Fibroblast of lung (primary cell): Measurements from ENCODE around the gene PRRG3. TPM values are rescaled to one million over a fixed set of nuclear protein-coding genes. Genes with fewer than 3 reads are reported as not detected.

Source experiments
- DNase-seq, 2 donors: peaks; one replicate each; pipeline versions ENCODE4 v3.0.0 to v3.0.0-alpha.2; 2010; ENCODE audit warnings: low read depth in 2 of 2
- H2AFZ ChIP-seq: 2 replicates; pipeline ENCODE4 v1.5.1; 2012; ENCODE audit warnings: low read length, control low read depth, inconsistent platforms
- H3K27ac ChIP-seq: 2 replicates; pipeline ENCODE4 v1.5.1; 2011; ENCODE audit warnings: low read length, control low read depth; ENCODE audit not compliant: insufficient read depth
- H3K27me3 ChIP-seq: 2 replicates; pipeline ENCODE4 v1.5.1; 2011; ENCODE audit warnings: mild to moderate bottlenecking, low read length; ENCODE audit not compliant: control insufficient read depth, insufficient read depth
- H3K36me3 ChIP-seq: 2 replicates; pipeline ENCODE4 v1.5.1; 2011; ENCODE audit warnings: low read length; ENCODE audit not compliant: control insufficient read depth, insufficient read depth
- H3K4me1 ChIP-seq: 2 replicates; pipeline ENCODE4 v1.5.1; 2011; ENCODE audit warnings: low read length; ENCODE audit not compliant: control insufficient read depth, insufficient read depth; ENCODE audit errors: extremely low read depth
- H3K4me2 ChIP-seq: 2 replicates; pipeline ENCODE4 v1.5.1; 2011; ENCODE audit warnings: low read length, control low read depth; ENCODE audit not compliant: insufficient read depth; ENCODE audit errors: extremely low read depth
- H3K4me3 ChIP-seq, 4 experiments: fragments of 200-600 bp in 1 of 4; sonication (generic) in 1 of 4; replicated peaks in 1 of 4; 2 replicates each; pipeline ENCODE4 v1.5.1; 2011 to 2016; ENCODE audit warnings: low read length in 4 of 4, low read depth in 3 of 4, mild to moderate bottlenecking in 3 of 4, control low read depth in 2 of 4, inconsistent platforms in 1 of 4, mixed read lengths in 1 of 4; ENCODE audit not compliant: insufficient read depth in 1 of 4; ENCODE audit errors: control extremely low read depth in 1 of 4
- H3K79me2 ChIP-seq: 2 replicates; pipeline ENCODE4 v1.5.1; 2012; ENCODE audit warnings: mild to moderate bottlenecking, low read length, inconsistent platforms; ENCODE audit not compliant: control insufficient read depth, insufficient read depth
- H3K9ac ChIP-seq: 2 replicates; pipeline ENCODE4 v1.5.1; 2011; ENCODE audit warnings: mild to moderate bottlenecking, low read length, control low read depth; ENCODE audit not compliant: insufficient read depth
- H3K9me3 ChIP-seq: 2 replicates; pipeline ENCODE4 v1.5.1; 2012; ENCODE audit warnings: low read depth, low read length; ENCODE audit not compliant: control insufficient read depth, insufficient read depth
- H4K20me1 ChIP-seq: 2 replicates; pipeline ENCODE4 v1.5.1; 2011; ENCODE audit warnings: low read length; ENCODE audit not compliant: control insufficient read depth, insufficient read depth; ENCODE audit errors: extremely low read depth
- EZH2 ChIP-seq: IDR thresholded peaks from 2 replicates; pipeline ENCODE4 v1.5.1; 2012; ENCODE audit warnings: low read length, control low read depth, mild to moderate bottlenecking; ENCODE audit errors: missing control alignments
- polyA plus RNA-seq, 2 donors: library from polyadenylated mRNA; depleted of rRNA in 1 of 2; stranded (reverse) in 1 of 2; unstranded in 1 of 2; fragments of >200 nt; gene quantifications; 2 replicates each; pipeline ENCODE4 v1.2.1, GENCODE V29; 2011 to 2012; ENCODE audit warnings: missing spikeins in 1 of 2
- total RNA-seq: library from RNA; depleted of rRNA; stranded (reverse); fragments of >200 nt; gene quantifications from 2 replicates; pipeline ENCODE4 v1.2.1, GENCODE V29; 2014
- TF ChIP-seq, protein P1 (sequence below), 2 donors: IDR thresholded peaks in 1 of 2; conservative IDR thresholded peaks in 1 of 2; 1 replicate in 1 of 2; 2 replicates in 1 of 2; pipeline ENCODE4 v1.5.1; 2011 to 2012; ENCODE audit warnings: low read length in 2 of 2, control low read depth in 1 of 2, inconsistent platforms in 1 of 2, low read depth in 1 of 2, mild to moderate bottlenecking in 1 of 2

The PRRG3 gene
- total and polyA plus RNA-seq, 2 donors (not counting 1 experiment from before 2014, with no cell fraction given): 0.66 TPM; not detected in 1

DNA sequence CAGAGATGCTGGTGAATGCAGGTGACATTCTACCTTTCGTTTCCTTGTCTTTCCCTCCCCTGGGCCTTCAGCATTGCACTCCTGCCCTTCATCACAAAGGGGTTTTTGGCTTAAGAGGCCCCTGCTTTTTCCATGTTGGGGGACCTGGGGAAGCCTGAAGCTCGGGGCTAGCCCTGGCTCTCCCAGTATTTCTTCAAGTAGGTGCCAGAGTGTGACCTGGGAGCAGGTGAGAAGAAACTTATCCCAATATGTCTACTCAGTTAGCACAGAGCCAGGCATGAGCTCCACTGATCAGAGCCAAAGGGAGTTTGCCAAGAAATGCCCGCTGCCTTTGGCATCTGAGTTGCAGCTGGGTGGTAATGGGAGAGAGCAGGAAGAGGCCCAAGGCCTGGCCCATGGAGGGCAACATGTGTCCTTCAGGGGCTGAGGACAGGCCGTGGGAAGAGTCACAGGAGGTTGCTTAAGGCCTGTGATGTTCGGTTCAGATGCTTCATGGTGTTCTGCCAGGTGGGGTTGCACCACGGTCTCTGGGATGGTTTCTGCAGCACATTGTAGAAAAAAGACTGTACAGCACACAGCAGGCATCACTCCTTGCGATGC, 7.6 kb downstream of the PRRG3 start:
- H2AFZ ChIP-seq: no peak overlapping the region
- H3K9ac ChIP-seq: no peak overlapping the region
- no peaks in the 10 kb centered on the region for H3K27me3 ChIP-seq
- no peaks in the 10 kb centered on the region for H3K9me3 ChIP-seq
- DNase-seq: no peak
- H3K36me3 ChIP-seq: no peaks in the 10 kb centered on the region
- no peak overlapping the region for H3K4me3 ChIP-seq
- TF ChIP-seq, protein P1, sequence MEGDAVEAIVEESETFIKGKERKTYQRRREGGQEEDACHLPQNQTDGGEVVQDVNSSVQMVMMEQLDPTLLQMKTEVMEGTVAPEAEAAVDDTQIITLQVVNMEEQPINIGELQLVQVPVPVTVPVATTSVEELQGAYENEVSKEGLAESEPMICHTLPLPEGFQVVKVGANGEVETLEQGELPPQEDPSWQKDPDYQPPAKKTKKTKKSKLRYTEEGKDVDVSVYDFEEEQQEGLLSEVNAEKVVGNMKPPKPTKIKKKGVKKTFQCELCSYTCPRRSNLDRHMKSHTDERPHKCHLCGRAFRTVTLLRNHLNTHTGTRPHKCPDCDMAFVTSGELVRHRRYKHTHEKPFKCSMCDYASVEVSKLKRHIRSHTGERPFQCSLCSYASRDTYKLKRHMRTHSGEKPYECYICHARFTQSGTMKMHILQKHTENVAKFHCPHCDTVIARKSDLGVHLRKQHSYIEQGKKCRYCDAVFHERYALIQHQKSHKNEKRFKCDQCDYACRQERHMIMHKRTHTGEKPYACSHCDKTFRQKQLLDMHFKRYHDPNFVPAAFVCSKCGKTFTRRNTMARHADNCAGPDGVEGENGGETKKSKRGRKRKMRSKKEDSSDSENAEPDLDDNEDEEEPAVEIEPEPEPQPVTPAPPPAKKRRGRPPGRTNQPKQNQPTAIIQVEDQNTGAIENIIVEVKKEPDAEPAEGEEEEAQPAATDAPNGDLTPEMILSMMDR (conservative IDR thresholded peaks at IDR 0.05 in 1 of 2, IDR thresholded peaks at IDR 0.05 in 1 of 2; ENCODE audit: low read depth in 1 of 2, low read length in 2 of 2): no peak
- H4K20me1 ChIP-seq: no peaks in the 10 kb centered on the region
- no peaks in the 10 kb centered on the region for H3K79me2 ChIP-seq
- no peak overlapping the region for H3K4me2 ChIP-seq
- no peak overlapping the region for H3K27ac ChIP-seq
- no peaks in the 10 kb centered on the region for H3K4me1 ChIP-seq

GRCh38 chrX:151703487-151703886, 8.2 kb downstream of the PRRG3 start:
- H3K4me2 ChIP-seq: no peak overlapping the region
- TF ChIP-seq EZH2: no peak
- TF ChIP-seq, protein P1 (conservative IDR thresholded peaks at IDR 0.05 in 1 of 2, IDR thresholded peaks at IDR 0.05 in 1 of 2; ENCODE audit: low read depth in 1 of 2, low read length in 2 of 2): no peak

DNA sequence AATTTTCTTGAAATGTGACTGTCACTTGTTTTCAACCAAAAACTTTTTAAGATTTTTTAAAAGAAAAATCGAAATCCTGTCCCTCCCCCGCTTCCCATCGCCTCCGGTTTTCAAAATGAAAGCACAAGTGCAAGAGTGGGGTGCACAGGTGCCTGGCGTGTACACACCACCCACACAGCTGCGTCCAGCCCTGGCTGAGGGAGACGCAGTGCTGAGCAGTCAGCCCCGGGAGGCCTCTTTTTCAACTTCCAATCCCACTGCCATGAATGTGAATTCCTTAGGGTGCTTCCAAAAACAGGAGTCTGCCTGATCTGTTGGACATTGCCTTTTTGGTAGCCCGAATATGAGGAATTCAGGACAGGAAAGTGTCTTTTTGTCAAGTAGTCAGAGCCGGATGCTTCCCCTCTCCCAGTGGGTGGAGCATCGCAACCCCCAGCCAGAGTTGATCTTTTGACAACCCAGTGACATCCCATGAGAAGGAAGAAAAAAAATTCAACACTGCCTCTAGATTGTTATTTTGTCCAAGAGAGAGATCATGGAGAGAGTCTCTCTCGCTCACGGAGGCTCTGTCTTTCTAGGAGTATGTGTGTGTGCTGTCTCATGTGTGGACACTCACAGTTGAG, 8.9 kb downstream of the PRRG3 start:
- peak in 1 of 2 donors; percentile 6 for DNase-seq
- H3K4me2 ChIP-seq: no peak overlapping the region
- no peak overlapping the region for H3K4me3 ChIP-seq
- H3K27me3 ChIP-seq: no peaks in the 10 kb centered on the region
- no peak overlapping the region for H3K9ac ChIP-seq
- no peaks in the 10 kb centered on the region for H3K36me3 ChIP-seq
- H4K20me1 ChIP-seq: no peaks in the 10 kb centered on the region
- no peak overlapping the region for H3K27ac ChIP-seq
- no peak overlapping the region for H2AFZ ChIP-seq
- no peaks in the 10 kb centered on the region for H3K9me3 ChIP-seq
- TF ChIP-seq, protein P1 (conservative IDR thresholded peaks at IDR 0.05 in 1 of 2, IDR thresholded peaks at IDR 0.05 in 1 of 2; ENCODE audit: low read depth in 1 of 2, low read length in 2 of 2): no peak
- no peaks in the 10 kb centered on the region for H3K79me2 ChIP-seq
- no peaks in the 10 kb centered on the region for H3K4me1 ChIP-seq

More at GRCh38 chrX:151703487-151703886, 8.2 kb downstream of the PRRG3 start:
- peak in 1 of 2 donors; percentile 29 for DNase-seq
- Histone ChIP-seq H3K27me3 (no peaks in the 10 kb centered on the region), H3K79me2 (no peaks in the 10 kb centered on the region), H3K4me3 (no peak overlapping the region), H4K20me1 (no peaks in the 10 kb centered on the region), H3K9ac (no peak overlapping the region), H3K36me3 (no peaks in the 10 kb centered on the region), H3K9me3 (no peaks in the 10 kb centered on the region), H2AFZ (no peak overlapping the region), H3K27ac (no peak overlapping the region), H3K4me1 (no peaks in the 10 kb centered on the region)
